Calu3 (cell line): ENCODE measurements around the gene RADIL. TPM values are rescaled to one million over a fixed set of nuclear protein-coding genes. Genes with fewer than 3 reads are reported as not detected.

Experiments
- BruUV-seq: library from RNA; stranded (reverse); fragments of 400-500 nt; replicated peaks from 2 replicates; lab custom pipeline; 2021; lab: Mats Ljungman, UMichigan
- CTCF ChIA-PET: fragments of 300-600 bp; sonication (Branson Sonifier 250); formaldehyde crosslinking; loops from one replicate; lab custom pipeline; 2022; ENCODE audit warnings: antibody characterized with exemption; lab: Charles Lee
- DNase-seq: peaks from one replicate; pipeline ENCODE4 v3.0.0; 2022
- H3K27ac Mint-ChIP-seq: one replicate; pipeline ENCODE4 v1.8.0; 2022; ENCODE audit warnings: mixed read lengths; ENCODE audit not compliant: unreplicated experiment
- H3K27me3 Mint-ChIP-seq: one replicate; pipeline ENCODE4 v1.8.0; 2022; ENCODE audit warnings: mixed read lengths; ENCODE audit not compliant: unreplicated experiment
- H3K36me3 Mint-ChIP-seq: one replicate; pipeline ENCODE4 v1.8.0; 2022; ENCODE audit warnings: mild to moderate bottlenecking, moderate library complexity, mixed read lengths; ENCODE audit not compliant: insufficient read depth, unreplicated experiment
- H3K4me1 Mint-ChIP-seq: one replicate; pipeline ENCODE4 v1.8.0; 2022; ENCODE audit warnings: mild to moderate bottlenecking, low read depth, mixed read lengths; ENCODE audit not compliant: unreplicated experiment
- H3K4me3 Mint-ChIP-seq: one replicate; pipeline ENCODE4 v1.8.0; 2022; ENCODE audit warnings: mild to moderate bottlenecking, low read depth, moderate library complexity, mixed read lengths; ENCODE audit not compliant: unreplicated experiment
- H3K9me3 Mint-ChIP-seq: one replicate; pipeline ENCODE4 v1.8.0; 2022; ENCODE audit warnings: low read depth, mixed read lengths; ENCODE audit not compliant: unreplicated experiment
- intact Hi-C: fragments of 100-400 bp; cut with micrococcal nuclease; formaldehyde crosslinking; loops from one replicate; pipeline ENCODE4 v1.10.0; 2022; ENCODE audit not compliant: unreplicated experiment
- total RNA-seq: library from RNA; stranded (reverse); gene quantifications from 2 replicates; pipeline ENCODE4 v1.2.3, GENCODE V29; 2022
- TF ChIP-seq, protein P1 (sequence below): fragments of 200-600 bp; IDR thresholded peaks from one replicate; pipeline ENCODE4 v1.8.0; 2022; ENCODE audit warnings: antibody characterized with exemption; ENCODE audit not compliant: unreplicated experiment

The RADIL gene
- total RNA-seq, 1 experiment from 2014 or later: 1.8 TPM

- intact Hi-C loops: no loop called here
- TF ChIP-seq, protein P1, sequence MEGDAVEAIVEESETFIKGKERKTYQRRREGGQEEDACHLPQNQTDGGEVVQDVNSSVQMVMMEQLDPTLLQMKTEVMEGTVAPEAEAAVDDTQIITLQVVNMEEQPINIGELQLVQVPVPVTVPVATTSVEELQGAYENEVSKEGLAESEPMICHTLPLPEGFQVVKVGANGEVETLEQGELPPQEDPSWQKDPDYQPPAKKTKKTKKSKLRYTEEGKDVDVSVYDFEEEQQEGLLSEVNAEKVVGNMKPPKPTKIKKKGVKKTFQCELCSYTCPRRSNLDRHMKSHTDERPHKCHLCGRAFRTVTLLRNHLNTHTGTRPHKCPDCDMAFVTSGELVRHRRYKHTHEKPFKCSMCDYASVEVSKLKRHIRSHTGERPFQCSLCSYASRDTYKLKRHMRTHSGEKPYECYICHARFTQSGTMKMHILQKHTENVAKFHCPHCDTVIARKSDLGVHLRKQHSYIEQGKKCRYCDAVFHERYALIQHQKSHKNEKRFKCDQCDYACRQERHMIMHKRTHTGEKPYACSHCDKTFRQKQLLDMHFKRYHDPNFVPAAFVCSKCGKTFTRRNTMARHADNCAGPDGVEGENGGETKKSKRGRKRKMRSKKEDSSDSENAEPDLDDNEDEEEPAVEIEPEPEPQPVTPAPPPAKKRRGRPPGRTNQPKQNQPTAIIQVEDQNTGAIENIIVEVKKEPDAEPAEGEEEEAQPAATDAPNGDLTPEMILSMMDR: no peak
- no peaks in the 10 kb centered on the region for H3K36me3 Mint-ChIP-seq
- H3K27ac Mint-ChIP-seq: no peak overlapping the region
- peaks cover 41% of the 10 kb centered on the region for H3K27me3 Mint-ChIP-seq
- H3K4me1 Mint-ChIP-seq: no peaks in the 10 kb centered on the region
- H3K4me3 Mint-ChIP-seq: no peak overlapping the region
- DNase-seq: no peak
- no TSS peak for BruUV-seq
- peaks cover 4% of the 10 kb centered on the region for H3K9me3 Mint-ChIP-seq
- CTCF ChIA-PET: no interaction called here
Measured at GRCh38 chr7:4854916-4855315, 28.6 kb downstream of the RADIL start.

DNA sequence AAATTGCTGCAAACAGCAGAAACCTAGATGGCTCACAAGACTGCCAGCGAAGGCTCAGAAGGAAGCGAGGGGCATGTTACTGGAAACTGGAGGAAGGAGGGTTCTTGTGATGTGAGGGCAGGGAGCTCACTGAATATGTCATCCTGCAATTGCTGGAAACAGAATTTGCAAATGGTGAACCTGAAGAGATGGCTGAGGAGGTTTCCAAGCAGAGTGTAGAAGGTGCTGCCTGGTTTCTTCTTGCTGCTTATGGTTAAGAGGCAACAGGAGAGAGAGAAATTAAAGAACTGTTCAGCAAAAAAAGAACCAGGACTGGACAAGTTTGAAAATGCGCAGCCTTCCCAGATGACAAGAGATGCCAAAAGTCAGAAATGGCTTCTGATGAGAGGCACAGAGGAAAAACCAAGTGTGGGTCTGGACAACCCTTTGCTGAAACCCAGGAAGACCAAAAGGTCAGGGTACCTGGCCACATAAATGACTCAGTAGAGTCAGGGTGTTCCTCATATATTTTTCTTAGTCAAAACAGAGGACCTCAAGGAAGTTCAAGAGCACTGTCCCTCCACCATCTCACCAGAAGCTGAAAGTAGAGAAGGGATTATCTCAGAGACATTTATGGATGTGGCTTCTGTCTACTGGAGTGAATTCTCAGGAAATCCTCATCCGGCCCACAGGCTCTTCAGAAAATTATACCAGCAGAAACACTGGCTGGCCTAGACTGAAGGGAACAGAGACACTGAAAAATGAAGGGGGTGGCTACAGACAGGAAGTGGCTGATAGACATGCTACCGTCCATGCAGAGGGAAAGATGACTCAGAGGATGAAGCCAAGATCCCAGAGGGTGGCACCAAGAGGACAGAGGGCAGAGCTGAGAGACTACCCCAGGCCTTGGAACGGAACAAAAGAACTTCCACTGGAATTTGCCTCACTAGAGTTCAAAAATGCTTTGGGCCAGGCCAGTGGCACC is 31.8 kb downstream of the RADIL start:
- no peak overlapping the region for H3K27ac Mint-ChIP-seq
- CTCF ChIA-PET: no interaction called here
- peaks cover 4% of the 10 kb centered on the region for H3K9me3 Mint-ChIP-seq
- peaks cover 21% of the 10 kb centered on the region for H3K27me3 Mint-ChIP-seq
- intact Hi-C loops: no loop called here
- no peaks in the 10 kb centered on the region for H3K4me1 Mint-ChIP-seq
- H3K4me3 Mint-ChIP-seq: no peak overlapping the region
- H3K36me3 Mint-ChIP-seq: no peaks in the 10 kb centered on the region
- TF ChIP-seq, protein P1: no peak
- no TSS peak for BruUV-seq
- DNase-seq: no peak

DNA sequence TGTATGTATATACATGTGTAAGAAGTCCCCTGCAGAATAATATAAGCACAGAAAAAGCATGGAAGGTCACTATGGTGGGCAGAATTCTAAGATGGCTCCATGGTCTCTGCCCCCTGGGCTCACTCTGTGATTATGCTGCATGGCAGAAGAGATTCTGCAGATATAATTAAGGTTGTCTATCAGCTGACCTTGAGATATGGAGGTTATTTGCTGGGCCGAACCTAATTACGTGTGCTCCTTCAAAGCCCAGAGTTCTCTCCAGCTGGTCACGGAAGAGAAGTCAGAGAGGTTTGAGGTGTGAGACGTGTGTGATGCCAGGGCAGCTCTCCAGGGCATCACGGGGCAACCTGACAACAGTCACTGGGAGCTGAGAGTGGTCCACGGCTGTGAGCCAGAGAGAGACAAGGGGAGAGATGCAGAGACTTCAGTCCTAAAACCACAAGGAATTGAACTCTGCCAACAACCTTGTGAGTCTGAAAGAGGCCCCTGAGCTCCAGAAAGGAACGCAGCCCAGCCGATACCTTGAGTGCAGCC is 33.2 kb downstream of the RADIL start:
- no peaks in the 10 kb centered on the region for H3K36me3 Mint-ChIP-seq

GRCh38 chr7:4849390-4849789 is 34.1 kb downstream of the RADIL start:
- BruUV-seq: no TSS peak
- Mint-ChIP-seq H3K27me3 (peaks cover 17% of the 10 kb centered on the region), H3K9me3 (peaks cover 4% of the 10 kb centered on the region), H3K4me3 (no peak overlapping the region), H3K36me3 (no peaks in the 10 kb centered on the region), H3K27ac (no peak overlapping the region), H3K4me1 (no peaks in the 10 kb centered on the region)
- intact Hi-C loops: loop anchor here (1.0 kb wide), 1 partner anchor 236 kb away; no protein-coding TSS in a partner anchor
- TF ChIP-seq, protein P1: peak; percentile 48
- CTCF ChIA-PET: interaction anchor here (0.7 to 0.9 kb wide), 3 partner anchors 232 to 239 kb away, joined by 3 read pairs; no protein-coding TSS in a partner anchor
- peak; percentile 55 for DNase-seq

More for the DNA sequence above, 33.2 kb downstream of the RADIL start:
- intact Hi-C loops: no loop called here
- Mint-ChIP-seq H3K27me3 (peaks cover 17% of the 10 kb centered on the region), H3K4me1 (no peaks in the 10 kb centered on the region), H3K9me3 (peaks cover 4% of the 10 kb centered on the region), H3K27ac (no peak overlapping the region), H3K4me3 (no peak overlapping the region)
- no TSS peak for BruUV-seq
- CTCF ChIA-PET: no interaction called here
- no peak for DNase-seq
- TF ChIP-seq, protein P1: no peak
